GM23338 (cell line): ENCODE results near the gene PSMD13. TPM values are rescaled to one million over a fixed set of nuclear protein-coding genes. Genes with fewer than 3 reads are reported as not detected.

Source experiments
- ATAC-seq: fragments of 200-7000 bp; cut with Tn5 transposase; 3 replicates; pipeline ENCODE4 v1.9.1; 2020
- DNase-seq: peaks from one replicate; pipeline ENCODE4 v3.0.0-alpha.2; 2015; ENCODE audit warnings: low spot score
- H2AFZ ChIP-seq: fragments of 200-600 bp; sonication (generic); 2 replicates; pipeline ENCODE4 v1.8.0; 2016; ENCODE audit warnings: antibody characterized with exemption, mild to moderate bottlenecking, moderate library complexity
- H3F3A ChIP-seq: fragments of 200-600 bp; sonication (generic); replicated peaks from 2 replicates; pipeline ENCODE4 v1.8.0; 2017; ENCODE audit warnings: antibody characterized with exemption, mixed run types, low read depth
- H3K27ac ChIP-seq: fragments of 200-600 bp; sonication (generic); 2 replicates; pipeline ENCODE4 v1.6.1; 2016; ENCODE audit warnings: low read depth
- H3K27me3 ChIP-seq: fragments of 200-600 bp; sonication (generic); 2 replicates; pipeline ENCODE4 v1.8.0; 2016; ENCODE audit warnings: mild to moderate bottlenecking, mixed run types, moderate library complexity; ENCODE audit not compliant: insufficient read depth
- H3K36me3 ChIP-seq: fragments of 200-600 bp; sonication (generic); 2 replicates; pipeline ENCODE4 v1.8.0; 2016; ENCODE audit warnings: mild to moderate bottlenecking; ENCODE audit not compliant: insufficient read depth
- H3K4me1 ChIP-seq: fragments of 200-600 bp; sonication (generic); 2 replicates; pipeline ENCODE4 v1.8.0; 2016; ENCODE audit warnings: mild to moderate bottlenecking, moderate library complexity; ENCODE audit not compliant: insufficient read depth
- H3K4me2 ChIP-seq: fragments of 200-600 bp; sonication (generic); 2 replicates; pipeline ENCODE4 v1.7.1; 2017; ENCODE audit warnings: mixed run types
- H3K4me3 ChIP-seq: fragments of 200-600 bp; sonication (generic); 2 replicates; pipeline ENCODE4 v1.6.1; 2016; ENCODE audit warnings: mixed run types
- H3K79me2 ChIP-seq: fragments of 200-600 bp; sonication (generic); replicated peaks from 2 replicates; pipeline ENCODE4 v1.8.0; 2017; ENCODE audit warnings: mild to moderate bottlenecking; ENCODE audit not compliant: insufficient read depth
- H3K9me2 ChIP-seq: fragments of 200-600 bp; sonication (generic); 2 replicates; pipeline ENCODE4 v1.8.0; 2017; ENCODE audit not compliant: insufficient read depth
- H4K20me1 ChIP-seq: fragments of 200-600 bp; sonication (generic); replicated peaks from 2 replicates; pipeline ENCODE4 v1.8.0; 2017; ENCODE audit warnings: mild to moderate bottlenecking; ENCODE audit not compliant: insufficient read depth
- H3K27ac Mint-ChIP-seq: 2 replicates; pipeline ENCODE4 v1.8.0; 2020; ENCODE audit warnings: inconsistent platforms, mild to moderate bottlenecking, moderate library complexity, mixed read lengths
- H3K27me3 Mint-ChIP-seq: 3 replicates; pipeline ENCODE4 v1.8.0; 2022; ENCODE audit warnings: low read depth, mild to moderate bottlenecking, moderate library complexity, mixed read lengths, inconsistent platforms; ENCODE audit not compliant: insufficient read depth, poor library complexity
- H3K36me3 Mint-ChIP-seq: 3 replicates; pipeline ENCODE4 v1.8.0; 2021; ENCODE audit warnings: low read depth, mild to moderate bottlenecking, inconsistent platforms, moderate library complexity, mixed read lengths
- H3K4me1 Mint-ChIP-seq: 3 replicates; pipeline ENCODE4 v1.8.0; 2020; ENCODE audit warnings: mild to moderate bottlenecking, inconsistent platforms, mixed read lengths
- H3K4me3 Mint-ChIP-seq: 3 replicates; pipeline ENCODE4 v1.8.0; 2021; ENCODE audit warnings: moderate library complexity, mild to moderate bottlenecking, inconsistent platforms, mixed read lengths
- H3K9me3 Mint-ChIP-seq: 3 replicates; pipeline ENCODE4 v1.8.0; 2020; ENCODE audit warnings: moderate library complexity, mild to moderate bottlenecking, inconsistent platforms, mixed read lengths
- NANOG ChIP-seq: IDR thresholded peaks from 2 replicates; pipeline ENCODE4 v1.6.1; 2016; ENCODE audit warnings: antibody characterized with exemption, borderline replicate concordance
- POLR2AphosphoS5 ChIP-seq: IDR thresholded peaks from 2 replicates; pipeline ENCODE4 v1.6.1; 2016; ENCODE audit warnings: antibody characterized with exemption, low read depth
- polyA plus RNA-seq: library from polyadenylated mRNA; unstranded; fragments of >200 nt; fragmentation: Nextera tagmentation; extraction: Ambion mirVana; gene quantifications from 2 replicates; pipeline ENCODE4 v1.2.1, GENCODE V29; 2016
- total RNA-seq: library from RNA; depleted of rRNA; stranded (reverse); fragments of >200 nt; shearing (Covaris generic); gene quantifications from 2 replicates; pipeline ENCODE4 v1.2.3, GENCODE V29; 2014
- TF ChIP-seq, protein P1 (sequence below), 2 experiments: fragments of 200-600 bp in 1 of 2; sonication (generic) in 1 of 2; conservative IDR thresholded peaks; 2 replicates each; pipeline versions ENCODE4 v1.5.1 to v1.6.1; 2016 to 2017; ENCODE audit warnings: antibody characterized with exemption in 2 of 2, low read depth in 2 of 2, mild to moderate bottlenecking in 2 of 2, moderate library complexity in 1 of 2
- TF ChIP-seq, protein P2 (sequence below): fragments of 250-450 bp; sonication (Bioruptor Pico); IDR thresholded peaks from 2 replicates; pipeline ENCODE4 v1.5.0; 2020; ENCODE audit warnings: mild to moderate bottlenecking, moderate library complexity

Gene PSMD13
- total and polyA plus RNA-seq, 2 experiments from 2014 or later, result 111 to 114 TPM

GRCh38 chr11:299081-299891, 62.5 kb downstream of the PSMD13 start, which contains the start of gene IFITM5 (continued):
- TF ChIP-seq, protein P1, sequence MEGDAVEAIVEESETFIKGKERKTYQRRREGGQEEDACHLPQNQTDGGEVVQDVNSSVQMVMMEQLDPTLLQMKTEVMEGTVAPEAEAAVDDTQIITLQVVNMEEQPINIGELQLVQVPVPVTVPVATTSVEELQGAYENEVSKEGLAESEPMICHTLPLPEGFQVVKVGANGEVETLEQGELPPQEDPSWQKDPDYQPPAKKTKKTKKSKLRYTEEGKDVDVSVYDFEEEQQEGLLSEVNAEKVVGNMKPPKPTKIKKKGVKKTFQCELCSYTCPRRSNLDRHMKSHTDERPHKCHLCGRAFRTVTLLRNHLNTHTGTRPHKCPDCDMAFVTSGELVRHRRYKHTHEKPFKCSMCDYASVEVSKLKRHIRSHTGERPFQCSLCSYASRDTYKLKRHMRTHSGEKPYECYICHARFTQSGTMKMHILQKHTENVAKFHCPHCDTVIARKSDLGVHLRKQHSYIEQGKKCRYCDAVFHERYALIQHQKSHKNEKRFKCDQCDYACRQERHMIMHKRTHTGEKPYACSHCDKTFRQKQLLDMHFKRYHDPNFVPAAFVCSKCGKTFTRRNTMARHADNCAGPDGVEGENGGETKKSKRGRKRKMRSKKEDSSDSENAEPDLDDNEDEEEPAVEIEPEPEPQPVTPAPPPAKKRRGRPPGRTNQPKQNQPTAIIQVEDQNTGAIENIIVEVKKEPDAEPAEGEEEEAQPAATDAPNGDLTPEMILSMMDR (conservative IDR thresholded peaks at IDR 0.05; ENCODE audit: low read depth in 2 of 2), result no peak
- TF ChIP-seq NANOG, result no peak
- TF ChIP-seq, protein P2, sequence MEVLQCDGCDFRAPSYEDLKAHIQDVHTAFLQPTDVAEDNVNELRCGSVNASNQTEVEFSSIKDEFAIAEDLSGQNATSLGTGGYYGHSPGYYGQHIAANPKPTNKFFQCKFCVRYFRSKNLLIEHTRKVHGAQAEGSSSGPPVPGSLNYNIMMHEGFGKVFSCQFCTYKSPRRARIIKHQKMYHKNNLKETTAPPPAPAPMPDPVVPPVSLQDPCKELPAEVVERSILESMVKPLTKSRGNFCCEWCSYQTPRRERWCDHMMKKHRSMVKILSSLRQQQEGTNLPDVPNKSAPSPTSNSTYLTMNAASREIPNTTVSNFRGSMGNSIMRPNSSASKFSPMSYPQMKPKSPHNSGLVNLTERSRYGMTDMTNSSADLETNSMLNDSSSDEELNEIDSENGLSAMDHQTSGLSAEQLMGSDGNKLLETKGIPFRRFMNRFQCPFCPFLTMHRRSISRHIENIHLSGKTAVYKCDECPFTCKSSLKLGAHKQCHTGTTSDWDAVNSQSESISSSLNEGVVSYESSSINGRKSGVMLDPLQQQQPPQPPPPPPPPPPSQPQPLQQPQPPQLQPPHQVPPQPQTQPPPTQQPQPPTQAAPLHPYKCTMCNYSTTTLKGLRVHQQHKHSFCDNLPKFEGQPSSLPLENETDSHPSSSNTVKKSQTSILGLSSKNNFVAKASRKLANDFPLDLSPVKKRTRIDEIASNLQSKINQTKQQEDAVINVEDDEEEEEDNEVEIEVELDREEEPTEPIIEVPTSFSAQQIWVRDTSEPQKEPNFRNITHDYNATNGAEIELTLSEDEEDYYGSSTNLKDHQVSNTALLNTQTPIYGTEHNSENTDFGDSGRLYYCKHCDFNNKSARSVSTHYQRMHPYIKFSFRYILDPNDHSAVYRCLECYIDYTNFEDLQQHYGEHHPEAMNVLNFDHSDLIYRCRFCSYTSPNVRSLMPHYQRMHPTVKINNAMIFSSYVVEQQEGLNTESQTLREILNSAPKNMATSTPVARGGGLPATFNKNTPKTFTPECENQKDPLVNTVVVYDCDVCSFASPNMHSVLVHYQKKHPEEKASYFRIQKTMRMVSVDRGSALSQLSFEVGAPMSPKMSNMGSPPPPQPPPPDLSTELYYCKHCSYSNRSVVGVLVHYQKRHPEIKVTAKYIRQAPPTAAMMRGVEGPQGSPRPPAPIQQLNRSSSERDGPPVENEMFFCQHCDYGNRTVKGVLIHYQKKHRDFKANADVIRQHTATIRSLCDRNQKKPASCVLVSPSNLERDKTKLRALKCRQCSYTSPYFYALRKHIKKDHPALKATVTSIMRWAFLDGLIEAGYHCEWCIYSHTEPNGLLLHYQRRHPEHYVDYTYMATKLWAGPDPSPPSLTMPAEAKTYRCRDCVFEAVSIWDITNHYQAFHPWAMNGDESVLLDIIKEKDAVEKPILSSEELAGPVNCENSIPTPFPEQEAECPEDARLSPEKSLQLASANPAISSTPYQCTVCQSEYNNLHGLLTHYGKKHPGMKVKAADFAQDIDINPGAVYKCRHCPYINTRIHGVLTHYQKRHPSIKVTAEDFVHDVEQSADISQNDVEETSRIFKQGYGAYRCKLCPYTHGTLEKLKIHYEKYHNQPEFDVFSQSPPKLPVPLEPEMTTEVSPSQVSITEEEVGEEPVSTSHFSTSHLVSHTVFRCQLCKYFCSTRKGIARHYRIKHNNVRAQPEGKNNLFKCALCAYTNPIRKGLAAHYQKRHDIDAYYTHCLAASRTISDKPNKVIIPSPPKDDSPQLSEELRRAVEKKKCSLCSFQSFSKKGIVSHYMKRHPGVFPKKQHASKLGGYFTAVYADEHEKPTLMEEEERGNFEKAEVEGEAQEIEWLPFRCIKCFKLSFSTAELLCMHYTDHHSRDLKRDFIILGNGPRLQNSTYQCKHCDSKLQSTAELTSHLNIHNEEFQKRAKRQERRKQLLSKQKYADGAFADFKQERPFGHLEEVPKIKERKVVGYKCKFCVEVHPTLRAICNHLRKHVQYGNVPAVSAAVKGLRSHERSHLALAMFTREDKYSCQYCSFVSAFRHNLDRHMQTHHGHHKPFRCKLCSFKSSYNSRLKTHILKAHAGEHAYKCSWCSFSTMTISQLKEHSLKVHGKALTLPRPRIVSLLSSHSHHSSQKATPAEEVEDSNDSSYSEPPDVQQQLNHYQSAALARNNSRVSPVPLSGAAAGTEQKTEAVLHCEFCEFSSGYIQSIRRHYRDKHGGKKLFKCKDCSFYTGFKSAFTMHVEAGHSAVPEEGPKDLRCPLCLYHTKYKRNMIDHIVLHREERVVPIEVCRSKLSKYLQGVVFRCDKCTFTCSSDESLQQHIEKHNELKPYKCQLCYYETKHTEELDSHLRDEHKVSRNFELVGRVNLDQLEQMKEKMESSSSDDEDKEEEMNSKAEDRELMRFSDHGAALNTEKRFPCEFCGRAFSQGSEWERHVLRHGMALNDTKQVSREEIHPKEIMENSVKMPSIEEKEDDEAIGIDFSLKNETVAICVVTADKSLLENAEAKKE (CRISPR knock-in tag), result no peak

DNA sequence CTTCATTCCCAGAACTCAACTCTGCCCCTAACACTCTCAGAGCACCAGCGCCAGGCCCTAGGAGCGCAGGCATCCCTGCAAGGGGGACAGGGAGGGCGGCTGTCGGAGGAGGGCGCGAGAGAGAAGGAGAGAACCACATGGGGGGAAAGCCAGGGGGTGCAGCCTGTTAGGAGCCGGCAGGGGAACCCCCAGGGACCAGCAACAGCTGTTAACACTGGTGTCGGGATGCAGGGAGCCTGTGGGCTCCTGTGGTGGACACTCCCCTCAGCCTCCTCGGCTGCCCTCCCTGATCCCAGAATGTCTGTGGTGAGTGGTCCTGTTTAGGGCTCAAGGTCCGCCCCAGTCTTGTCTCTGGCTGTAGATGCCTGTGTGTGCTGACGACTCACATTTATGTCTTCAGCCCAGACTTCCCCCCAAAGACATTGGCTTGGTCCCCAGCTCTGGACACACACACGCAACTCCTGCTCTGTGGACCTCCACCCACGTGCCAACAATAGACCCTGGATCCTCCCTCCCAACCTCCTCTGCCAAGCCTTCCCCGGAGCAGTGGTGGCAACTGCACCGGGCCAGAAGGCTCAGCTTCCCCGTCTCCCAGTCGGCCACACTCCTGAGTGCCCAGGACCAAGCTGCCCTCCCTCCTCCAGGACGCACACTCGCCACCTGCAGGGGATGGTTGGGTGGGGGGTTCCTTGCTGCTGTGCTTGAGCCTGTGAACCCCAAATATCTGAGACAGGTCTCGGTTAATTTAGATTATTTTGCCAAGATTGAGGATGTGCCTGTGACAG, 63.4 kb downstream of the PSMD13 start:
- Mint-ChIP-seq H3K9me3 (peaks cover 7% of the 10 kb centered on the region; the same call in 2 of the 3 replicates), H3K27me3 (peaks cover 35% of the 10 kb centered on the region), H3K4me3 (no peak overlapping the region; the same call in 2 of the 3 replicates), H3K4me1 (peaks cover 38% of the 10 kb centered on the region), H3K27ac (no peak overlapping the region), H3K36me3 (peaks cover 10% of the 10 kb centered on the region; the same call in 2 of the 3 replicates)
- H3F3A ChIP-seq, result peaks cover 11% of the 10 kb centered on the region
- peak; percentile 87 for DNase-seq
- ATAC-seq, result peak; percentile 65
- H2AFZ ChIP-seq, result no peak overlapping the region
- no peaks in the 10 kb centered on the region for H3K9me2 ChIP-seq
- peak overlapping the region; percentile 63; the same call in 1 of the 2 replicates for H3K27ac ChIP-seq
- no peak overlapping the region for H3K4me3 ChIP-seq
- no peaks in the 10 kb centered on the region for H3K27me3 ChIP-seq
- no peaks in the 10 kb centered on the region for H4K20me1 ChIP-seq
- no peaks in the 10 kb centered on the region for H3K79me2 ChIP-seq
- no peaks in the 10 kb centered on the region for H3K36me3 ChIP-seq
- H3K4me1 ChIP-seq, result peaks cover 43% of the 10 kb centered on the region
- peak overlapping the region; percentile 65 for H3K4me2 ChIP-seq
- TF ChIP-seq POLR2AphosphoS5, result 0 out of 2 replicates have a peak, but pooled peaks have one; percentile 8
- TF ChIP-seq, protein P1 (conservative IDR thresholded peaks at IDR 0.05; ENCODE audit: low read depth in 2 of 2), result peak; percentile 51 to 78
- TF ChIP-seq NANOG, result no peak
